HCT116 (cell line): Measurements from ENCODE around the gene TMEM145. TPM values are rescaled to one million over a fixed set of nuclear protein-coding genes. Genes with fewer than 3 reads are reported as not detected.

Source experiments
- ATAC-seq: fragments of 200-7000 bp; cut with Tn5 transposase; 2 replicates; pipeline ENCODE4 v1.9.1; 2020; ENCODE audit warnings: mild to moderate bottlenecking, moderate library complexity
- BruUV-seq: library from RNA; stranded (reverse); fragments of 400-500 nt; replicated peaks from 2 replicates; lab custom pipeline; 2021; lab: Mats Ljungman, UMichigan
- CTCF ChIA-PET: fragments of 300-600 bp; sonication (Branson Sonifier 250); formaldehyde crosslinking; loops from one replicate; lab custom pipeline; 2021; ENCODE audit warnings: antibody characterized with exemption; lab: Charles Lee
- POLR2A ChIA-PET: fragments of 300-600, 350-600 bp; sonication (Branson Sonifier 250); formaldehyde crosslinking; loops from one replicate; lab custom pipeline; 2021; ENCODE audit warnings: antibody characterized with exemption; lab: Charles Lee
- RAD21 ChIA-PET, 2 experiments: fragments of 300-600 bp; sonication (Branson Sonifier 250); formaldehyde crosslinking; loops; one replicate each; lab custom pipeline; 2023; ENCODE audit warnings: low total read pairs in 2 of 2; ENCODE audit not compliant: uncharacterized antibody in 2 of 2, unreplicated experiment in 2 of 2, low non-redundant PET in 1 of 2; lab: Charles Lee
- DNase-seq: peaks from one replicate; pipeline ENCODE4 v3.0.0-alpha.2; 2010; ENCODE audit warnings: low read depth, low spot score
- H2AFZ ChIP-seq: fragments of 200-600 bp; shearing (Covaris generic), sonication (generic); 2 replicates; pipeline ENCODE4 v1.6.1; 2017; ENCODE audit warnings: low read depth, mixed run types, mixed read lengths, antibody characterized with exemption, low read length; ENCODE audit not compliant: poor library complexity, severe bottlenecking
- H3K27ac ChIP-seq: 2 replicates; pipeline ENCODE4 v1.5.1; 2012; ENCODE audit warnings: low read depth, low read length
- H3K27me3 ChIP-seq: fragments of 200-600 bp; sonication (generic); 2 replicates; pipeline ENCODE4 v1.6.1; 2016; ENCODE audit warnings: mixed run types, low read length, mixed read lengths; ENCODE audit not compliant: insufficient read depth
- H3K36me3 ChIP-seq, 2 experiments: fragments of 200-500 bp in 1 of 2; fragments of 200-600 bp in 1 of 2; sonication (Bioruptor generic) in 1 of 2; sonication (generic) in 1 of 2; 2 replicates each; pipeline versions ENCODE4 v1.5.1 to v1.6.1; 2014 to 2016; ENCODE audit warnings: low read length in 2 of 2, inconsistent platforms in 1 of 2, mixed read lengths in 1 of 2, mixed run types in 1 of 2; ENCODE audit not compliant: insufficient read depth in 2 of 2, control insufficient read depth in 1 of 2
- H3K4me1 ChIP-seq, 2 experiments: fragments of 200-600 bp in 1 of 2; sonication (generic) in 1 of 2; 2 replicates each; pipeline versions ENCODE4 v1.5.1 to v1.6.1; 2012 to 2017; ENCODE audit warnings: low read length in 2 of 2, inconsistent platforms in 1 of 2, mild to moderate bottlenecking in 1 of 2, mixed read lengths in 1 of 2, mixed run types in 1 of 2, moderate library complexity in 1 of 2; ENCODE audit not compliant: insufficient read depth in 2 of 2, control insufficient read depth in 1 of 2
- H3K4me2 ChIP-seq: fragments of 200-600 bp; sonication (generic); 2 replicates; pipeline ENCODE4 v1.6.1; 2017; ENCODE audit warnings: mixed run types, low read length, mixed read lengths
- H3K4me3 ChIP-seq, 2 experiments: fragments of 200-600 bp in 1 of 2; sonication (generic) in 1 of 2; replicated peaks in 1 of 2; 2 replicates each; pipeline ENCODE4 v1.5.1; 2011 to 2016; ENCODE audit warnings: low read length in 2 of 2, control low read depth in 1 of 2, low read depth in 1 of 2, mild to moderate bottlenecking in 1 of 2, mixed read lengths in 1 of 2, mixed run types in 1 of 2
- H3K79me2 ChIP-seq: fragments of 200-600 bp; sonication (generic); 2 replicates; pipeline ENCODE4 v1.6.1; 2017; ENCODE audit warnings: mild to moderate bottlenecking, mixed run types, low read length, moderate library complexity, mixed read lengths; ENCODE audit not compliant: insufficient read depth
- H3K9ac ChIP-seq: fragments of 200-600 bp; sonication (generic); 2 replicates; pipeline ENCODE4 v1.6.1; 2016; ENCODE audit warnings: low read length, mixed read lengths
- H3K9me2 ChIP-seq: fragments of 200-600 bp; sonication (generic), shearing (Covaris generic); 2 replicates; pipeline ENCODE4 v1.6.1; 2017; ENCODE audit warnings: mixed run types, mild to moderate bottlenecking, moderate library complexity; ENCODE audit not compliant: insufficient read depth
- H3K9me3 ChIP-seq, 2 experiments: fragments of 200-500 bp in 1 of 2; fragments of 200-600 bp in 1 of 2; sonication (Bioruptor generic) in 1 of 2; sonication (generic) in 1 of 2; 2 replicates each; pipeline ENCODE4 v1.6.1; 2014 to 2017; ENCODE audit warnings: low read length in 2 of 2, mixed read lengths in 2 of 2, inconsistent platforms in 1 of 2, low read depth in 1 of 2, mild to moderate bottlenecking in 1 of 2, mixed run types in 1 of 2, moderate library complexity in 1 of 2; ENCODE audit not compliant: control insufficient read depth in 1 of 2, insufficient read depth in 1 of 2
- H4K20me1 ChIP-seq: fragments of 200-600 bp; sonication (generic), shearing (Covaris generic); 2 replicates; pipeline ENCODE4 v1.6.1; 2017; ENCODE audit warnings: mixed run types, mild to moderate bottlenecking, moderate library complexity; ENCODE audit not compliant: insufficient read depth
- intact Hi-C: fragments of 100-400 bp; cut with micrococcal nuclease; formaldehyde crosslinking; loops from 2 replicates; pipeline ENCODE4 v1.10.0; 2022
- total RNA-seq: library from RNA; stranded (reverse); gene quantifications from one replicate; pipeline ENCODE4 v1.2.1, GENCODE V29; 2021; ENCODE audit not compliant: unreplicated experiment
- TF ChIP-seq, protein P1 (sequence below): IDR thresholded peaks from 2 replicates; pipeline ENCODE4 v1.6.1; 2011; ENCODE audit warnings: mild to moderate bottlenecking, low read length, moderate library complexity; ENCODE audit not compliant: insufficient replicate concordance; ENCODE audit errors: extremely low read depth
- TF ChIP-seq, protein P2 (sequence below), 3 experiments: fragments of 200-600 bp in 1 of 3; sonication (generic) in 1 of 3; IDR thresholded peaks in 2 of 3; conservative IDR thresholded peaks in 1 of 3; 2 replicates each; pipeline ENCODE4 v1.5.1; 2012 to 2017; ENCODE audit warnings: low read depth in 2 of 3, low read length in 2 of 3, antibody characterized with exemption in 1 of 3, borderline replicate concordance in 1 of 3, control low read depth in 1 of 3, mild to moderate bottlenecking in 1 of 3, mixed read lengths in 1 of 3, mixed run types in 1 of 3, moderate library complexity in 1 of 3; ENCODE audit not compliant: insufficient read depth in 1 of 3

TMEM145 gene
- total RNA-seq, 1 experiment from 2014 or later, result 7.2 TPM

GRCh38 chr19:42290523-42291434 lies 22.3 kb upstream of the TMEM145 start:
- Histone ChIP-seq H3K9me2 (no peaks in the 10 kb centered on the region), H3K4me3 (no peak overlapping the region), H3K4me1 (peaks cover 6 to 27% of the 10 kb centered on the region in 2 experiments; a peak in 3 of 4 replicates), H3K27me3 (no peaks in the 10 kb centered on the region), H3K9ac (no peak overlapping the region), H3K27ac (peak overlapping the region; percentile 35; the same call in 1 of the 2 replicates), H2AFZ (no peak overlapping the region), H3K36me3 (peaks cover 18 to 21% of the 10 kb centered on the region in 2 experiments), H3K79me2 (peaks cover 5% of the 10 kb centered on the region; the same call in 1 of the 2 replicates), H4K20me1 (no peaks in the 10 kb centered on the region), H3K4me2 (no peak overlapping the region; the same call in 1 of the 2 replicates), H3K9me3 (no peaks in the 10 kb centered on the region)
- no TSS peak for BruUV-seq
- RAD21 ChIA-PET, result no interaction called here
- no peak for DNase-seq
- POLR2A ChIA-PET, result no interaction called here
- CTCF ChIA-PET, result interaction anchor here (4.2 kb wide), 1 partner anchor 45 kb away, joined by 17 read pairs; no protein-coding TSS in a partner anchor
- intact Hi-C loops, result no loop called here
- peak; percentile 79 for ATAC-seq
- TF ChIP-seq, protein P1, sequence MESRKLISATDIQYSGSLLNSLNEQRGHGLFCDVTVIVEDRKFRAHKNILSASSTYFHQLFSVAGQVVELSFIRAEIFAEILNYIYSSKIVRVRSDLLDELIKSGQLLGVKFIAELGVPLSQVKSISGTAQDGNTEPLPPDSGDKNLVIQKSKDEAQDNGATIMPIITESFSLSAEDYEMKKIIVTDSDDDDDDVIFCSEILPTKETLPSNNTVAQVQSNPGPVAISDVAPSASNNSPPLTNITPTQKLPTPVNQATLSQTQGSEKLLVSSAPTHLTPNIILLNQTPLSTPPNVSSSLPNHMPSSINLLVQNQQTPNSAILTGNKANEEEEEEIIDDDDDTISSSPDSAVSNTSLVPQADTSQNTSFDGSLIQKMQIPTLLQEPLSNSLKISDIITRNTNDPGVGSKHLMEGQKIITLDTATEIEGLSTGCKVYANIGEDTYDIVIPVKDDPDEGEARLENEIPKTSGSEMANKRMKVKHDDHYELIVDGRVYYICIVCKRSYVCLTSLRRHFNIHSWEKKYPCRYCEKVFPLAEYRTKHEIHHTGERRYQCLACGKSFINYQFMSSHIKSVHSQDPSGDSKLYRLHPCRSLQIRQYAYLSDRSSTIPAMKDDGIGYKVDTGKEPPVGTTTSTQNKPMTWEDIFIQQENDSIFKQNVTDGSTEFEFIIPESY, result no peak
- TF ChIP-seq, protein P2, sequence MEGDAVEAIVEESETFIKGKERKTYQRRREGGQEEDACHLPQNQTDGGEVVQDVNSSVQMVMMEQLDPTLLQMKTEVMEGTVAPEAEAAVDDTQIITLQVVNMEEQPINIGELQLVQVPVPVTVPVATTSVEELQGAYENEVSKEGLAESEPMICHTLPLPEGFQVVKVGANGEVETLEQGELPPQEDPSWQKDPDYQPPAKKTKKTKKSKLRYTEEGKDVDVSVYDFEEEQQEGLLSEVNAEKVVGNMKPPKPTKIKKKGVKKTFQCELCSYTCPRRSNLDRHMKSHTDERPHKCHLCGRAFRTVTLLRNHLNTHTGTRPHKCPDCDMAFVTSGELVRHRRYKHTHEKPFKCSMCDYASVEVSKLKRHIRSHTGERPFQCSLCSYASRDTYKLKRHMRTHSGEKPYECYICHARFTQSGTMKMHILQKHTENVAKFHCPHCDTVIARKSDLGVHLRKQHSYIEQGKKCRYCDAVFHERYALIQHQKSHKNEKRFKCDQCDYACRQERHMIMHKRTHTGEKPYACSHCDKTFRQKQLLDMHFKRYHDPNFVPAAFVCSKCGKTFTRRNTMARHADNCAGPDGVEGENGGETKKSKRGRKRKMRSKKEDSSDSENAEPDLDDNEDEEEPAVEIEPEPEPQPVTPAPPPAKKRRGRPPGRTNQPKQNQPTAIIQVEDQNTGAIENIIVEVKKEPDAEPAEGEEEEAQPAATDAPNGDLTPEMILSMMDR (IDR thresholded peaks at IDR 0.05 in 2 of 3, conservative IDR thresholded peaks at IDR 0.05 in 1 of 3; ENCODE audit: borderline replicate concordance in 1 of 3, insufficient read depth in 1 of 3, low read depth in 2 of 3, low read length in 2 of 3), result peak; percentile 78 to 91 (median 86)
